Measurements from ENCODE around the gene XRCC5.

Gene XRCC5

GRCh38 chr2:216221811-216222210 lies 112.7 kb downstream of the XRCC5 start:
- TF ChIP-seq CTCF (IDR thresholded peaks at IDR 0.05; ENCODE audit: insufficient read depth, missing control alignments) = no peak
- DNase-seq (ENCODE audit: insufficient read length, low spot score) = no peak
- FAIRE-seq = no peak

GRCh38 chr2:216222650-216223352 lies 113.7 kb downstream of the XRCC5 start:
- no peak for FAIRE-seq
- DNase-seq (ENCODE audit: insufficient read length, low spot score) = no peak
- peak; percentile 22 for TF ChIP-seq CTCF (IDR thresholded peaks at IDR 0.05; ENCODE audit: insufficient read depth, missing control alignments)

GRCh38 chr2:216224388-216224787 lies 115.2 kb downstream of the XRCC5 start:
- DNase-seq (ENCODE audit: insufficient read length, low spot score) (no peak), FAIRE-seq (no peak)
- TF ChIP-seq CTCF (IDR thresholded peaks at IDR 0.05; ENCODE audit: insufficient read depth, missing control alignments) = no peak

- DNase-seq (ENCODE audit: insufficient read length, low spot score) (no peak), FAIRE-seq (no peak)
- no peak for TF ChIP-seq CTCF (IDR thresholded peaks at IDR 0.05; ENCODE audit: insufficient read depth, missing control alignments)
Observed at GRCh38 chr2:216229277-216229914, 120.2 kb downstream of the XRCC5 start.

GRCh38 chr2:216231867-216232266 lies 122.7 kb downstream of the XRCC5 start:
- DNase-seq (ENCODE audit: insufficient read length, low spot score) (no peak), FAIRE-seq (no peak)
- TF ChIP-seq CTCF (IDR thresholded peaks at IDR 0.05; ENCODE audit: insufficient read depth, missing control alignments) = no peak

- no peak for FAIRE-seq
Observed at GRCh38 chr2:216232721-216233120, 123.6 kb downstream of the XRCC5 start.

More at GRCh38 chr2:216232721-216233120, 123.6 kb downstream of the XRCC5 start:
- TF ChIP-seq CTCF (IDR thresholded peaks at IDR 0.05; ENCODE audit: insufficient read depth, missing control alignments) = no peak
- no peak for DNase-seq (ENCODE audit: insufficient read length, low spot score)

Data from D721Med (cell line).